GM18511 (cell line): ENCODE results near the gene AMZ1.
A peak's percentile ranks its signal among the peaks of the same experiment; 100 is the strongest.
"Not testable (repeated sequence)": the region's sequence is repeated elsewhere in the genome, so short reads cannot be mapped to it uniquely, and the experiment has no call there.

Experiments
- ATAC-seq: cut with Tn5 transposase; IDR thresholded peaks from one replicate; pipeline ENCODE4 v1.9.1; 2021; ENCODE audit warnings: mild to moderate bottlenecking, moderate library complexity; ENCODE audit not compliant: unreplicated experiment

AMZ1 gene

GRCh38 chr7:2689951-2690705 is 2.1 kb downstream of the AMZ1 start:
- no peak for ATAC-seq

- no peak for ATAC-seq
These were observed 3.2 kb downstream of the AMZ1 start for GRCh38 chr7:2691011-2691707.

GRCh38 chr7:2691932-2692439 is 4.0 kb downstream of the AMZ1 start:
- not testable (repeated sequence) for ATAC-seq

GRCh38 chr7:2692543-2692942 is 4.5 kb downstream of the AMZ1 start:
- ATAC-seq: no peak

GRCh38 chr7:2693420-2694121 is 5.6 kb downstream of the AMZ1 start:
- ATAC-seq: not testable (repeated sequence)

- ATAC-seq: not testable (repeated sequence)
These were observed 6.1 kb downstream of the AMZ1 start for GRCh38 chr7:2694122-2694436.

GRCh38 chr7:2698581-2699288 is 10.7 kb downstream of the AMZ1 start:
- peak; percentile 95 for ATAC-seq

GRCh38 chr7:2699289-2699620 is 11.3 kb downstream of the AMZ1 start:
- ATAC-seq: no peak

GRCh38 chr7:2700141-2700850 is 12.3 kb downstream of the AMZ1 start:
- ATAC-seq: no peak

- no peak for ATAC-seq
These were observed 13.4 kb downstream of the AMZ1 start for GRCh38 chr7:2701424-2701823.

GRCh38 chr7:2701832-2702593 is 14.0 kb downstream of the AMZ1 start:
- ATAC-seq: no peak

GRCh38 chr7:2702594-2702957 is 14.6 kb downstream of the AMZ1 start:
- no peak for ATAC-seq

- ATAC-seq: no peak
These were observed 17.5 kb downstream of the AMZ1 start for GRCh38 chr7:2705371-2706096.

- ATAC-seq: no peak
These were observed 18.7 kb downstream of the AMZ1 start for GRCh38 chr7:2706685-2707126.

GRCh38 chr7:2707481-2707880 is 19.5 kb downstream of the AMZ1 start:
- ATAC-seq: no peak

- ATAC-seq: no peak
These were observed 20.0 kb downstream of the AMZ1 start for GRCh38 chr7:2708041-2708440.

GRCh38 chr7:2708547-2709310 is 20.7 kb downstream of the AMZ1 start:
- no peak for ATAC-seq

GRCh38 chr7:2709553-2710285 is 21.7 kb downstream of the AMZ1 start:
- peak; percentile 85 for ATAC-seq
